ENCODE measurements around the gene NSUN6. TPM values are rescaled to one million over a fixed set of nuclear protein-coding genes. Genes with fewer than 3 reads are reported as not detected.

Gene NSUN6
- total and polyA plus RNA-seq, 4 donors: 4.1 to 13.5 (median 10.5) TPM

DNA sequence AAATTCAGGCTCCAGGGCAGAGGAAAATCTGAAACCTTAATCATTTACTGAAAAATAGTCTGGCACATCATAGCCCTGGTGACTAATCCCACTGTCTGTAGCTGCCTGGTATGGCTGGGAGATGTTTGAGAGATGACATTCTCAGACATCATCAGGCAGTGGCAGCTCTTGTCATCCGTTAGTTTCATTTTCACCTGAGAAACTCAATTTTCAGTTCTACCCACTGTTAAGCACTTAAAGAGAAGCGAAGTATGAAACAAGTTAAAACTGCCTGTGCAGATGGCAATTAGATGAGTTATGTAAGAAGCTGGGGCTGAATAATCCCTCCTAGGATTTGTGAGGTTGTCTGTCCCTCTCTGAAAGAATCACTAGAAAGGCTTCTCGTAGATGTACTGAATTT, 150.2 kb downstream of the NSUN6 start:
- Histone ChIP-seq H3K27ac (ENCODE audit: low read depth in 1 of 2, low read length in 2 of 2) (no peak overlapping the region), H3K27me3 (ENCODE audit: control insufficient read depth in 1 of 2, insufficient read depth in 2 of 2, low read length in 1 of 2) (no peaks in the 10 kb centered on the region), H3K4me1 (ENCODE audit: control insufficient read depth in 1 of 2, insufficient read depth in 2 of 2, low read length in 2 of 2) (peaks cover 0 to 4% of the 10 kb centered on the region in 2 donors), H3K36me3 (ENCODE audit: control insufficient read depth in 1 of 2, insufficient read depth in 2 of 2, low read length in 1 of 2) (peaks cover 0 to 4% of the 10 kb centered on the region in 2 donors), H3K9me3 (ENCODE audit: control insufficient read depth, low read length) (no peaks in the 10 kb centered on the region), H3K4me3 (ENCODE audit: low read length in 2 of 2) (no peak overlapping the region)
- DNase-seq (no peak), ATAC-seq (ENCODE audit: low FRiP score) (no peak)
- WGBS, 2 donors: 96 to 97% methylated on average over 3 of the region's 3 CpGs
- intact Hi-C loops (cut with DNase I): no loop called here

DNA sequence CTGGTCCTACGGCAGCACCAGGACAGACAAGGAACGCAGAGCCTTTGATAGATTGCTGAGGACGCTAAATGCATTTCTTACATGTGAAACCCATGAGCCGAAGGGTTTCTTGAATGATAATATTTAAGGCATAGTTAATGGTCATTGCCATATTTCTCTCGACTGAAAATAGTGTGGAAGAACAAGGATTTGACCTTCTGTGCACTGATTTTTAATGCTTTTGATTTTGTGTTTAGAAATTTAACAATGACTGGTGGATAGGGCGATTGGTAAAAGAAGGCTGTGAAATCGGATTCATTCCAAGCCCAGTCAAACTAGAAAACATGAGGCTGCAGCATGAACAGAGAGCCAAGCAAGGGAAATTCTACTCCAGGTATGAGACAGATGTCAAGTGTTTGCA, 150.8 kb downstream of the NSUN6 start:
- Histone ChIP-seq H3K4me1 (ENCODE audit: control insufficient read depth in 1 of 2, insufficient read depth in 2 of 2, low read length in 2 of 2) (peaks cover 0 to 2% of the 10 kb centered on the region in 2 donors), H3K27me3 (ENCODE audit: control insufficient read depth in 1 of 2, insufficient read depth in 2 of 2, low read length in 1 of 2) (no peaks in the 10 kb centered on the region), H3K36me3 (ENCODE audit: control insufficient read depth in 1 of 2, insufficient read depth in 2 of 2, low read length in 1 of 2) (peaks cover 0 to 4% of the 10 kb centered on the region in 2 donors), H3K9me3 (ENCODE audit: control insufficient read depth, low read length) (no peaks in the 10 kb centered on the region), H3K4me3 (ENCODE audit: low read length in 2 of 2) (no peak overlapping the region), H3K27ac (ENCODE audit: low read depth in 1 of 2, low read length in 2 of 2) (no peak overlapping the region)
- WGBS, 2 donors: 90 to 92% methylated on average over 7 of the region's 7 CpGs
- no peak for ATAC-seq (ENCODE audit: low FRiP score)
- DNase-seq: no peak
- intact Hi-C loops (cut with DNase I): no loop called here

DNA sequence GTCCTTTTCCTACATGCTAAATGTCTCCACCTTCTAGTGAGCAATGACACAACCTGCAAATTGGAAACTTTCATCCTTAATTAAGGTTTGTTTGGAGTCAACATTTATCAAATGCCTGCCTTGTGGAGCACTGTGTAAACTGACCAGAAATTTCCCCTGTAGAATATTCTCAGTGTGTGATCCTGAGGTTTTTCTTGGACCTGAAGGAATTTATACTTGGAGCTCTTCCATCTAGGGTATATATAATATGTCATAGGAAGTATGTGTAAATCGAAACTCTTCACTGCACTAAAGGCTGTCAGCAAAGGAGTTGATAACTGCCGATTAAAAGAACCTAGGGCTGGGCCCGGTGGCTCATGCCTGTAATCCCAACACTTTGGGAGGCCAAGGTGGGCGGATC, 152.4 kb downstream of the NSUN6 start:
- no peaks in the 10 kb centered on the region for H3K9me3 ChIP-seq (ENCODE audit: control insufficient read depth, low read length)
- peaks cover 0 to 4% of the 10 kb centered on the region in 2 donors for H3K36me3 ChIP-seq (ENCODE audit: control insufficient read depth in 1 of 2, insufficient read depth in 2 of 2, low read length in 1 of 2)
- no peak overlapping the region for H3K27ac ChIP-seq (ENCODE audit: low read depth in 1 of 2, low read length in 2 of 2)
- H3K27me3 ChIP-seq (ENCODE audit: control insufficient read depth in 1 of 2, insufficient read depth in 2 of 2, low read length in 1 of 2): no peaks in the 10 kb centered on the region
- H3K4me1 ChIP-seq (ENCODE audit: control insufficient read depth in 1 of 2, insufficient read depth in 2 of 2, low read length in 2 of 2): no peaks in the 10 kb centered on the region
- intact Hi-C loops (cut with DNase I): no loop called here
- DNase-seq: no peak
- no peak overlapping the region for H3K4me3 ChIP-seq (ENCODE audit: low read length in 2 of 2)
- ATAC-seq (ENCODE audit: low FRiP score): no peak
- 59 to 69% methylated on average over 4 of the region's 4 CpGs for WGBS, 2 donors

DNA sequence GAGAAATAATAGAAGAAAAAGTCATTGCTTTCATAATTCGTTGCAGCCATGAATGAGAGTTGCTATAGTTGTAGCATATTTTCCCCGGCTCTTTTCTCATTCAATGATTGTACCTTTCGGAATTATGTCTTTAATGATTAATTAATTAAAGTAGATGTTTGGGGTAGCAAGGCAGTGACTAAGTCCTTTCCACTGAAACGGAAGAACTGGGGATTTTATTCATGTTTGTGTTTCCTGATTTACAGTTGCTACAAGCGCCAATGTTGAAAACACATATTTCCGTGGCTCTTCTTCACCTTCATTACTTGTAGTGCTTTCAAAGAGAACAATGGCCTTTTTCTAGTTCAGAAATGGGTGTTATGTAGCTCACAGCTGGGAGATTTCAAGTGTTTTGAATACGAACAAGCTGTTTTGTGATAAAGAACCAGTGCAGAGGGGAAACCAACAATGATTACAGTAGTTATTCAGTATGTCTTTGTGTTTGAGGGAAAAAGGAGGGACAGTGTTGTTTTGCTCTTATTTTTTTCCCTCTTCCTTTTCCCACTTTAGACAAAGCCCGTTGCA, 153.5 kb downstream of the NSUN6 start:
- H3K4me3 ChIP-seq (ENCODE audit: low read length in 2 of 2): no peak overlapping the region
- H3K9me3 ChIP-seq (ENCODE audit: control insufficient read depth, low read length): no peaks in the 10 kb centered on the region
- H3K36me3 ChIP-seq (ENCODE audit: control insufficient read depth in 1 of 2, insufficient read depth in 2 of 2, low read length in 1 of 2): peaks cover 0 to 4% of the 10 kb centered on the region in 2 donors
- H3K27me3 ChIP-seq (ENCODE audit: control insufficient read depth in 1 of 2, insufficient read depth in 2 of 2, low read length in 1 of 2): no peaks in the 10 kb centered on the region
- intact Hi-C loops (cut with DNase I): no loop called here
- no peak for DNase-seq
- H3K4me1 ChIP-seq (ENCODE audit: control insufficient read depth in 1 of 2, insufficient read depth in 2 of 2, low read length in 2 of 2): no peaks in the 10 kb centered on the region
- ATAC-seq (ENCODE audit: low FRiP score): no peak
- no peak overlapping the region for H3K27ac ChIP-seq (ENCODE audit: low read depth in 1 of 2, low read length in 2 of 2)
- 94 to 95% methylated on average over 8 of the region's 8 CpGs for WGBS, 2 donors

Other genes starting within 250 kb of the NSUN6 start
- 10 to 100 TPM; 13.2 to 17.6 TPM for gene ARL5B, start 7.8 kb upstream of the NSUN6 start, total RNA-seq
- 1 to 10 TPM; 3.5 to 4.1 TPM for gene ARL5B, start 7.8 kb upstream of the NSUN6 start, polyA plus RNA-seq